Gastrocnemius medialis (tissue), 4 donors: ENCODE data around the gene ANAPC1. TPM values are rescaled to one million over a fixed set of nuclear protein-coding genes. Genes with fewer than 3 reads are reported as not detected.
"Not testable (repeated sequence)": the region's sequence is repeated elsewhere in the genome, so short reads cannot be mapped to it uniquely, and the experiment has no call there.

Source experiments
- ATAC-seq, 2 donors: fragments of 150-250 bp; one replicate each; pipeline ENCODE4 v1.9.1; 2016
- DNase-seq, 2 donors: peaks; one replicate each; pipeline ENCODE4 v3.0.0-alpha.2; 2019
- H3K27ac ChIP-seq, 4 donors: fragments of 200-600 bp; sonication (generic); 1 replicate in 1 of 4; 2 replicates in 3 of 4; pipeline ENCODE4 v1.5.1; 2016 to 2018; ENCODE audit warnings: mild to moderate bottlenecking in 2 of 4, moderate library complexity in 1 of 4
- H3K27me3 ChIP-seq, 3 donors: fragments of 200-600 bp; sonication (generic) in 2 of 3; 1 replicate in 1 of 3; 2 replicates in 2 of 3; pipeline versions ENCODE4 v1.5.1 to v1.6.0; 2016 to 2019; ENCODE audit warnings: mild to moderate bottlenecking in 1 of 3, moderate library complexity in 1 of 3
- H3K36me3 ChIP-seq, 2 donors: fragments of 200-600 bp; sonication (generic) in 1 of 2; one replicate each; pipeline ENCODE4 v1.5.1; 2017 to 2018
- H3K4me1 ChIP-seq, 2 donors: fragments of 200-600 bp; sonication (generic) in 1 of 2; one replicate each; pipeline ENCODE4 v1.5.1; 2016 to 2017; ENCODE audit warnings: mild to moderate bottlenecking in 2 of 2
- H3K4me3 ChIP-seq, 4 donors: fragments of 200-600 bp; sonication (generic) in 3 of 4; 1 replicate in 1 of 4; 2 replicates in 3 of 4; pipeline ENCODE4 v1.5.1; 2016 to 2019; ENCODE audit warnings: mild to moderate bottlenecking in 2 of 4
- H3K9me3 ChIP-seq, 3 donors: fragments of 200-600 bp; sonication (generic) in 2 of 3; 1 replicate in 1 of 3; 2 replicates in 2 of 3; pipeline ENCODE4 v1.5.1; 2016 to 2019
- in situ Hi-C, 4 donors: fragments of 200-750 bp; cut with MboI; loops; one replicate each; pipeline versions ENCODE4 v1.15.0 to v1.8.0; 2017; ENCODE audit warnings: low sequenced_read_pairs in 4 of 4
- intact Hi-C: fragments of 100-400 bp; cut with DNase I; formaldehyde crosslinking; loops from one replicate; pipeline ENCODE4 v1.15.1; 2023; ENCODE audit warnings: low total_unique reads
- total RNA-seq, 4 donors: library from RNA; depleted of rRNA; stranded (reverse); fragments of >200 nt; gene quantifications; one replicate each; pipeline versions ENCODE4 v1.1.0 to v1.2.3, GENCODE V29; 2016

Gene ANAPC1
- total RNA-seq, 4 donors from 2014 or later = 28.3 to 33.9 (median 30.8) TPM

DNA sequence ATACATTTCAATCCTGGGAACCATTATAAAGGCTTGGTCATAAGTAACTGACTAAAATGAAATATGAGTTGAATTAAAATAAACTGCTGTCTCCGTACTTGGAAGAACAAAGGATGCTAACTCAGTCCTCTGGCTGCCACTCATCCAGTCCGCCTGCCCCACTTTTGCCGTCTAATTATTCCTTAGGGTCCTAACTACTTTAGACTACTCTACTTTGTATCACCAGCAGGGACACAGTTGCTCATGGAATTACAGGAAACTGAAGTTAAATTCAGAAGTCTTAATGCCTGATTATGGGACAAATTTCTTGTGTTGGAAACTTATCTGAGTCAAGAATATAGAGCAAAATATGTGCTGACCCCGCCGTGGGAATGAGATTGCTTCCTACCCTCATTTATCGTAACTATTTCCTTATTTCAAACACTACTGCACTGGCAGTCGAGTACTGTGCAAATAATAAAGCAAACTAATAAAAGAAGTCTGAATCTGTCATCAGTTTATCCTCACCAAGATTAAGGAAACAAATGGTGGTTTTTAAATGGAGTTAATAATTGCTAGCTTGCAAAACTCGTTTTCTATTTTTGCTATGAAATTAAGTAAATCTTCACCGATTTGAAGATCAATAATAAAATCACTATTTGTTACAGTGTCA lies 102.4 kb downstream of the ANAPC1 start:
- DNase-seq, H3K9me3 ChIP-seq, H3K36me3 ChIP-seq, H3K27me3 ChIP-seq, H3K4me3 ChIP-seq, H3K27ac ChIP-seq, intact Hi-C loops, ATAC-seq, in situ Hi-C loops, H3K4me1 ChIP-seq: not testable (repeated sequence)

DNA sequence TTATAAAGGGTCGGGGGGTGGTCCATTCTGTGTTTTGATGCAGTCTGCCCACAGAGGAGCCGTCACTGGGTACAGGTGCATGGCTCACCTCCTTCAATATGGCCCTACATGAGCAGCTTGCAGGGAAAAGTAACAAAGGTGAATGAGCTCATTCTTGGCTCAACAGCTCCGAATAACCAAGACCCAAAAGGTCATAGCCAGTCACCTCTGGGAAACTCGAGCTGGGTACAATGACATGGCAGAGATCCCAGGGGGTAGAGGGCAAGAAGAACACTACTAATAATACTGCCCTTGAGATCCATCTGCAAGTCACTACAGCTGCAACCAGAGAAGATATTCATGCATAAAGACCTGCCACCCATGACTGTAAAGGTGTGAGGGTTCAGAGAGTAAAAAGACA lies 106.8 kb downstream of the ANAPC1 start:
- H3K27me3 ChIP-seq, intact Hi-C loops, H3K36me3 ChIP-seq, H3K9me3 ChIP-seq, H3K4me1 ChIP-seq, H3K4me3 ChIP-seq, in situ Hi-C loops: not testable (repeated sequence)
- peak overlapping the region; percentile 53 to 70 (median 66) for H3K27ac ChIP-seq
- peak in 1 of 2 donors; percentile 58 for ATAC-seq
- DNase-seq = peak in 1 of 2 donors; percentile 33

DNA sequence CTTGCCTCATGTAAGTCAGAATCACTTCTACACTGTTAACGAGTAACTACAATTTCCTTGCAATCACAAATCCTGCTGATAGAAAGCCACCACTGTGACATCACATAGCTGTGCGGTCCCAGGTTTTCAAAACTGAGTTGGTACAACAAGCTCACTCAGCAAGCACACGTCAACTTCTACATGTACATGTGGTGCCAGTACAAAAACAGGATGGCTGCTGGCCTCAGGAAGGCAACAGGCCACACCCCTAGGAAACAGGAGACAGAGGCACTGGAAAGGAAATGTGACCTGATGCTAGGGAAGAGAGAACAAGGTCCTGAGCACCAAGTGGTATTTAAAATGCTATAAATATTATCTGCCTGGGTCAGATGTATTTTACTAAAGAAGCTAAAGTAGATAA lies 107.7 kb downstream of the ANAPC1 start:
- H3K27ac ChIP-seq = peak overlapping the region; percentile 49 to 73 (median 68)
- H3K4me1 ChIP-seq, H3K27me3 ChIP-seq, intact Hi-C loops, H3K4me3 ChIP-seq, in situ Hi-C loops, H3K36me3 ChIP-seq, DNase-seq, H3K9me3 ChIP-seq: not testable (repeated sequence)
- peak; percentile 88 to 96 for ATAC-seq

DNA sequence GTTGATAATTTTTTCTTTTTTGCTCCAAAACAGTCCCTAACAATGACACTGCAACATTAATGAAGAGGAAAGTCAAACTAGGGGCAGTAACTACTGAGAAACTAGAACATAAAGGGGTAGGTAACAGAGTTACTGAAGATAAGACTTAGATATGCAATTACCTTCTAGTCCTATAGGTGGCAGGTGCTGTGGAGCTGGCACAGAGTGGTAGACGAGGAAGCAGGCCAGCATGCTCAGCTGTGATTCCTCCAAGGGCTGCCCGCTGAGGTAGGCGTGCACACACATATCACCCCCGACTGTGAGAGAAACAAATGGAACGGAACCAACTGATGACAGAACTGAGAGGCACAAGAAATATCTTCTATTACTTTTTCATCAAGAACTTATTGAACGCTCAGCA lies 111.8 kb downstream of the ANAPC1 start:
- H3K27me3 ChIP-seq, in situ Hi-C loops, H3K36me3 ChIP-seq, DNase-seq, H3K9me3 ChIP-seq, H3K27ac ChIP-seq, H3K4me1 ChIP-seq, H3K4me3 ChIP-seq, intact Hi-C loops: not testable (repeated sequence)
- ATAC-seq = peak; percentile 57 to 84

DNA sequence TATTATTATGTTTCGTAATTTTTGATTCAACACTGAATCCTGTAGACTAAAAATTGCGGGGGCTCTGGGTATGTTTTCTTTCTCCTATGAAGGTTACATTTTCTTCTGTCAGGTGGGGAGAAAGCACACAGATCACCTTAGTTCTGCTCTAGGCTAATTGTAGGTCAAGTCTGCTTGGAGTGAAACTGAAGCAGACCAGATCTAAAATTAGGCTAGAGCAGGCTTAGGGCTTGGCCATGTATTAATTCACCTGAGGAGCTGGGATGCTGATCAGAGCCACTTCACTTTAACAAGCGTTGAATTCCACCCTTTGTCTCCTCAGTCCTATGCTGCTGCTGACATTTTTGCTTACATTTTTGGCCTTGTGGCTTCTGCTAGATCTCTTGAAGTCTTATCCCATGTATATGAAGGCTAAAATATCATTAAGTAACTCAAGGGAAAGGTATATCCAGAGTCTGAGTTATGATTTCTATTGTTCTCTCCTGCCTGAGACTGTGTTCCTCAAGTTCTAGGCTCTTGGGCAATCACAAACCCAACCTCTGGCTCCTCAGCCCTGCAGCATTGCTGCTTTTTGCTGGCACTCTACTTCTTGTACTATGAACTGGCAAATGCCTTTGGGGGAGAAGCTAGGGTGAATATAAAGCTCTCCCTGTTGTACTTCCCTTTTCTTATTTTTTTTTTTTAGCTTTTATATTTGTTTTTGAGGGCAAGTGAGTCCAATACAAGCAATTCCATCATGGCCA lies 112.9 kb downstream of the ANAPC1 start:
- intact Hi-C loops, H3K9me3 ChIP-seq, in situ Hi-C loops, DNase-seq, H3K4me1 ChIP-seq, H3K36me3 ChIP-seq, H3K4me3 ChIP-seq, H3K27me3 ChIP-seq: not testable (repeated sequence)
- H3K27ac ChIP-seq = peak overlapping the region in 3 of 4 donors; percentile 39 to 57 (median 46)
- ATAC-seq = peak; percentile 71 to 86

DNA sequence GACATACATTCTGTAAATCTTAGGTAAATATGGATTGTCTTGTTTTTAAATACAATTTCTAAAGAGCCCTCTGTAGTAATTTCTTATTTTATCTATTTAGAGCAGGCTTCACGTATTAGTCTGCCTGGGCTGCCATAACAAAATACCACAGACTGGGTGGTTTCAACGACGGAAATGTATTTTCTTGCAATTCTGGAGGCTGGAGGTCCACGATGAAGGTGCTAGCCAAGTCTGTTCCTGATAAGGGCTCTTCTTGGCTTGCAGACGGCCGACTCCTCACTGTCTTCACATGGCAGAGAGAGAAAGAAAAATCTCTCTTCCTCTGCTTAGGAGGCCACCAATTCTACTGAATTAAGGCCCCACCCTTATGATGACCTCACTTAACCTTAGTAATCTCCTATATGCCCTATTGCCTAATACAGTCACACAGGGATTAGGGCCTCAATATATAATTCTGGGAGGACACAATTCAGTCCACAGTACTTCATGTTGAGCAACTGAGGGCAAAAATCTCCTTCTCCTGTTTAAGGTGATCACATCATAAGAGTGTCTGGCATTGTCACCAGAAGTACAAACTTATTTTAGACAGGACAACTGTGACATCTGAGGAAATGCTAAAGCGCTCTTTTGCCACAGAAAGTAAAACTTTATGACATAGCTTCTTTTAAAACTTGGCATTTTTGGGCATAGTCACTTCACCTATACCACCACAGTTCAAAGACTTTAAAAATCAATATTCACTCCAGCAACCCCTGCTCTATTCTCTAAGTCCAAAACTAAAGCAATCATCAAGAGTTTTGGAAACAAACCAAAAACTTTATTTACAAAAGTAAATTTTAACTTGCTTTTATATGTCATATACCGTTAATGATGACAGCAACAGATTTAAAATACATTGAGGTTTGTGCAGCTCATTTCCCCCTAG lies 115.5 kb downstream of the ANAPC1 start:
- ATAC-seq, H3K9me3 ChIP-seq, H3K4me1 ChIP-seq, H3K36me3 ChIP-seq, H3K27me3 ChIP-seq, H3K27ac ChIP-seq, DNase-seq, intact Hi-C loops, H3K4me3 ChIP-seq, in situ Hi-C loops: not testable (repeated sequence)

DNA sequence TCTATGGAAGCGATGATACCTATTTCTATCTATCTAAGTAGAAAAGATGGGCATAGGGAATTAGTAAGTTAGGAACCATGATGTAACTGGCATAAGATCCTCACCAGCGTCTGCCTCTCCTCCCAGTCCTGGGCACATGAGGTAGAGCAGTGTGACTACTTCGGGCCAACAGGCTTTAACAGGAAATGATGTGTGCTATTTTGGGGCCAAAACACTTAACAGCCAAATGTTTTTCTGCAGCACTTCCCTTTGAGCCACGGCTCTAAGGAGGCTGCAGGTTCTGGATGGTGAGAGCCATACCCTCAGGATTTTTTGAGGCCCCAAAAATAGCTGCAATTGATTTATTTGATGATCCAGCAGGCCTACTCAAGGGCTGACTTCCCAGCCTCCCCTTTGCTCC lies 116.9 kb downstream of the ANAPC1 start:
- H3K9me3 ChIP-seq, DNase-seq, H3K27ac ChIP-seq, H3K27me3 ChIP-seq, H3K36me3 ChIP-seq, in situ Hi-C loops, intact Hi-C loops, H3K4me3 ChIP-seq, H3K4me1 ChIP-seq, ATAC-seq: not testable (repeated sequence)

DNA sequence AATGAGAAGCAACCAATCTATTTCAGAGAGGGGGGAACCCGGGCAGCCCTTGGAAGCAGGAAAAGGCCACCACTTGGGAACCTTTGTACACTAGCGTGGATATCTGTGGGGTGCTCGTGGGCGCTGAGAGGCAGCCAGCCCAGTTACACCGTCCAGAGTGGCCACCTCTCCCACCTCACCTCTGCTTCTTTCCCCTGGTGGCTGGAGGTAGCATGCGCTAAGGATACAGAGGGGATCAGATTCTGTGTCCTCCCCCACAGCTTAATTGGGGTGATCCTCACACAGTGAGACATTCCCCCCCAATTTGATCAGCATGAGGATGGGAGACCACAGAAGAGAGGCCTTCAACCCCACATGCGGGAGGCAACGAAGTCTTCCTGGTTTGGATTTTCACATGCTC lies 117.7 kb downstream of the ANAPC1 start:
- DNase-seq, in situ Hi-C loops: not testable (repeated sequence)

DNA sequence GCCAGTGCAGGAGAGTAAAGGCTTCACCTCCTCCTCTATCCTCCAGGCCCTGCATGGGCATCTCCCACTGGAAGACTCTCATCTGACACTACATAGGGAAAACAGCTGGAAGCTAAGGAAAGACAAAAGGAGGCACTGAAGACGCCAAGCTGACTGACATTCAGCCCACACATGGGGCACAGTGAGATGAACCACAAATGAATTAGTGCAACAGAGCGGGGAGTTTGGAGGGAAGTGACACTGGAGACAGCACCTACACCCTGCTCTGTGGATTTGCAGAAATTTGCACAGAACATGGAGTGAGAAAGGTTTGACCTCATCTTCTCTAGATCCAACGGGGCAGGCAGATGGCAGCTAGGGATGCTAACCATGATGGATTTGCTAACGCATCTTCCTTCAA lies 119.8 kb downstream of the ANAPC1 start:
- ATAC-seq, H3K9me3 ChIP-seq, H3K4me3 ChIP-seq, DNase-seq, H3K4me1 ChIP-seq, H3K27ac ChIP-seq, intact Hi-C loops, H3K27me3 ChIP-seq, in situ Hi-C loops, H3K36me3 ChIP-seq: not testable (repeated sequence)

More for the DNA sequence above, 117.7 kb downstream of the ANAPC1 start:
- intact Hi-C loops, H3K9me3 ChIP-seq, H3K27me3 ChIP-seq, H3K36me3 ChIP-seq, ATAC-seq, H3K4me3 ChIP-seq, H3K27ac ChIP-seq, H3K4me1 ChIP-seq: not testable (repeated sequence)

DNA sequence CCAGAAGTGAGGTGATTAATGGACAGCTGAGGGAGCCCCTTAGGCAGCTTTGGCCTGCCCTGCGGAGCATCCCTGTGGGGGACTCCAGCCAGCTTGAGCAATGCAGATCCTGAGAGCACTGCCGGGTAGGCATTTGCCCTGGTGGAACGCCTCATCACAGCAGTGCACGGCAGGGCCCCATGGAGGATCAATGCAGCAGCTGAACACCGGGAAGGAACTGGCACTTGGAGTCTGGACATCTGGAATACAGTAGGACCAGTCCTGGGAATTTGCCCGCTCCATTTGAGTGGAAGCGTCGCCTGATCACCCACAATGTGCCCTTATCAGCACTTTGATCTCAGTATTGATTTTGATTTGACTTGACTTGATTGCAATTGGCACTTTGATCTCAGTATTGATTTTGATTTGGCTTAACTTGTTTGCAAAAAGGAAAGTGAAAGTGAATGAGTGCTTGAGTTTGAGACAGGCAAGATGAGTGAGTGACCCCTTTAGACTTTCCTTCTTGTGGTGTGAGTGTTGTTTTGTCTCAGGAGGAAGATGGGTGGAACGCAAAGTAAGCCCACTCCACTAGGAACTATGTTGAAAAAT lies 123.2 kb downstream of the ANAPC1 start:
- H3K4me3 ChIP-seq, ATAC-seq, DNase-seq, in situ Hi-C loops, H3K9me3 ChIP-seq, H3K4me1 ChIP-seq, H3K27ac ChIP-seq, intact Hi-C loops, H3K36me3 ChIP-seq, H3K27me3 ChIP-seq: not testable (repeated sequence)

DNA sequence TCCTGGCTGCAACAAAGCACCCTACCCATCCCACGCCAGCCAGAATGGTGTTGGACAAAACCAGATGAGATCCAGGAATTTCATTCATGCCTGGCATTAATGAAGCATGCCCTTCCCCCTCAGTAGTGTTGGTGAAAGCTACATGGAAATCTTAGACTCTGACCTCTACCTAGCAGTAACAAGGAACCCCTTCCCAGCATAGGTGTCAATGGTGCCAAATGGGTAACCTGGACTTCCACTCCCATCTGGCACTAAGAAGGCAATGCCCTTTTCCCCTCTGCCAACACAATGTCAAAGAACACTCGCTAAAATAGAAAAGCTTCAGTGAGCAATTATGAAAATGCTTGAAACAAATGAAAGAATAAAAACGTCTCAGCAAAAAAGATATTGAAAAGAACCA lies 131.5 kb downstream of the ANAPC1 start:
- H3K36me3 ChIP-seq, H3K27ac ChIP-seq, H3K9me3 ChIP-seq, ATAC-seq, DNase-seq, H3K27me3 ChIP-seq, in situ Hi-C loops, H3K4me1 ChIP-seq, H3K4me3 ChIP-seq, intact Hi-C loops: not testable (repeated sequence)
